T-helper 17 cell (primary cell): ENCODE measurements around the gene CATSPERB. TPM values are rescaled to one million over a fixed set of nuclear protein-coding genes. Genes with fewer than 3 reads are reported as not detected.
"Not testable (repeated sequence)": the region's sequence is repeated elsewhere in the genome, so short reads cannot be mapped to it uniquely, and the experiment has no call there.

Source experiments
- ATAC-seq: fragments of 150-1000 bp; cut with Tn5 transposase; 2 replicates; pipeline ENCODE4 v1.10.0; 2021; ENCODE audit warnings: mild to moderate bottlenecking, moderate library complexity
- DNase-seq, 3 donors: peaks; one replicate each; pipeline versions ENCODE4 v3.0.0 to v3.0.0-alpha.2; 2020 to 2021
- H3K9me3 ChIP-seq: one replicate; pipeline ENCODE4 v1.7.0; 2013; ENCODE audit warnings: low read length, mild to moderate bottlenecking; ENCODE audit not compliant: control insufficient read depth, poor library complexity, severe bottlenecking
- H3K27ac Mint-ChIP-seq: one replicate; pipeline ENCODE4 v1.8.0; 2022; ENCODE audit warnings: mild to moderate bottlenecking, moderate library complexity, mixed read lengths
- H3K27me3 Mint-ChIP-seq: one replicate; pipeline ENCODE4 v1.8.0; 2022; ENCODE audit warnings: mixed read lengths
- H3K36me3 Mint-ChIP-seq: one replicate; pipeline ENCODE4 v1.8.0; 2022; ENCODE audit warnings: low read depth, mixed read lengths
- H3K4me1 Mint-ChIP-seq: one replicate; pipeline ENCODE4 v1.8.0; 2022; ENCODE audit warnings: mild to moderate bottlenecking, mixed read lengths
- H3K4me3 Mint-ChIP-seq: one replicate; pipeline ENCODE4 v1.8.0; 2022; ENCODE audit warnings: mild to moderate bottlenecking, moderate library complexity, mixed read lengths
- total RNA-seq, 4 donors: library from RNA in 2 of 4; stranded (reverse) in 2 of 4; gene quantifications; one replicate each; pipeline ENCODE4 v1.2.3 and lab custom pipeline; 2022 to 2026

CATSPERB gene
- total RNA-seq, 2 donors from 2014 or later: 2.2 to 4.1 TPM

DNA sequence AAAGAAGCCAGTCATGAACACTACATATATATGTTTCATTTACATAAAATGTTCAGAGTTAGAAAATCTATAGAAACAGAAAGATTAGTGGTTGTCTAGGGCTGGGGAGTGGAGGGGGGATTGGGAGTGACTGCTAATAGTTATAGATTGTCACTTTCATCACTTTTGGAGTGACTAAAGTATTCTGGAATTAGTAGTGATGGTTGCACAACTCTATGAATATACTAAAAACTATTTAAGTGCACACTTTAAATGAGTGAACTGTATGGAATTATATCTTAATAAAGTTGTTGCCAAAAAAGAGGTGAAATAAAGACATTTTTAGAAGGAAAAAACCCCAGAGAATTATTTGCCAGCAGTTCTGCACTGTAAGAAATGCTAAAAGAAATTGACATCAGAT, 9.5 kb downstream of the CATSPERB start:
- H3K27ac Mint-ChIP-seq: no peak overlapping the region
- H3K4me1 Mint-ChIP-seq: peaks cover 2% of the 10 kb centered on the region
- peaks cover 2% of the 10 kb centered on the region for H3K36me3 Mint-ChIP-seq
- no peaks in the 10 kb centered on the region for H3K9me3 ChIP-seq
- no peaks in the 10 kb centered on the region for H3K27me3 Mint-ChIP-seq
- H3K4me3 Mint-ChIP-seq: no peak overlapping the region
- DNase-seq (no peak), ATAC-seq (no peak)

DNA sequence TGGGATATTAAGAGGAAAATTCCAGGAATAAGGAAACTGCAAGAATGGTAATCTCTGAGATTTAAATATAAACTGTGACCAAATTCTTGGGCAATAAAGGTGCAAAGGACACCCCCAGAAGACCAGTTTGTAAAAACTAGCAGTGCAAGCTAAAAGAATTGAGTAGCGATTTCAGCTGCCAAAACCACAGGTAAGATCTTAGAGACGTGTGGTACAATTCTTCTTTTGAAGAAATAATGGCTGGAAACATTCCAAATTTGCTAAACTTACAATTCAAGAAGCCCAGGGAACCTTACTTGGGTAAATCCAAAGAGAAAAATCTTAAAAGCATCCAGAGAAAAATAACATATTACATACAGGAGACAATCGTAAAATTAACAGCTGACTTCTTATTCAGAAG, 12.0 kb downstream of the CATSPERB start:
- no peak for ATAC-seq
- Mint-ChIP-seq H3K27me3 (no peaks in the 10 kb centered on the region), H3K27ac (no peak overlapping the region), H3K4me3 (no peak overlapping the region), H3K4me1 (peaks cover 4% of the 10 kb centered on the region), H3K36me3 (peaks cover 2% of the 10 kb centered on the region)
- H3K9me3 ChIP-seq: no peaks in the 10 kb centered on the region
- no peak for DNase-seq

DNA sequence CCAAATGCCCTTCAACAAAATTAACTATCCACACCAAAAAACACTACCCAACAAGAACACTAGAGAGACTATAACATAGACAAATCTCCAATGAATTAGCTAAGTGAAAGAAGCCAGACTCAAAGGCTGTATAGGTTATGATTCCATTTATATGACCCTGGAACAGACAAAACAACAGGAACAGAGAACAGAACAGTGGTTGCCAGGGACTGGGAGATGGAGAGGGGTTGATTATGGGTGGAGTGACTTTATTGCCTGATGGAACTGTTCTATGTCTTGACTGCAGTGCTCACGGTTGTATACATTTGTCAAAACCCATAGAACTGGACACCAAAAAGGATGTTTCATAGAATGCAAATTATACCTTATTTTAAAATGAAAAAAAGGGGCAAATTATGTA, 14.9 kb downstream of the CATSPERB start:
- Mint-ChIP-seq H3K4me3 (no peak overlapping the region), H3K36me3 (peaks cover 2% of the 10 kb centered on the region), H3K4me1 (peaks cover 6% of the 10 kb centered on the region), H3K27me3 (no peaks in the 10 kb centered on the region), H3K27ac (no peak overlapping the region)
- ATAC-seq (no peak), DNase-seq (no peak)
- no peaks in the 10 kb centered on the region for H3K9me3 ChIP-seq

DNA sequence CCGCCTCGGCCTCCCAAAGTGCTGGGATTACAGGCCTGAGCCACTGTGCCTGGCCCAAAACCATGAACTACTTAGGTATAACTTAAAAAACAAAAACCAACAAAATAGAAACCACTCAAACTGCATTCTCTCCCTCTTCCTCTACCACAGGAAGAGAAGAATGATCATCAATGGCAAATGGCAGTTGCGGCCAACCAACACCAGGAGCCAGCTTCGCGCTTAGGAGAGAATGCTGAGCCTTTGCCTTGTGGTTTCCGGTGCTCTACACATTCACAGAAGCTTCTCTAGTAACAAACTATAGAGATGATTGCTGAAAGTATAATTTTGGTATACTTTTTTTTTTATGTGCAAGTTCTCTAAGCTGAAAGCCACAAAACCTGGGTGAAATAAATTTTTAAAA, 17.1 kb downstream of the CATSPERB start:
- peak overlapping the region; percentile 56 for H3K27ac Mint-ChIP-seq
- no peaks in the 10 kb centered on the region for H3K27me3 Mint-ChIP-seq
- H3K4me1 Mint-ChIP-seq: peaks cover 6% of the 10 kb centered on the region
- peaks cover 2% of the 10 kb centered on the region for H3K36me3 Mint-ChIP-seq
- DNase-seq (no peak), ATAC-seq (peak; percentile 71)
- no peak overlapping the region for H3K4me3 Mint-ChIP-seq
- H3K9me3 ChIP-seq: no peaks in the 10 kb centered on the region

DNA sequence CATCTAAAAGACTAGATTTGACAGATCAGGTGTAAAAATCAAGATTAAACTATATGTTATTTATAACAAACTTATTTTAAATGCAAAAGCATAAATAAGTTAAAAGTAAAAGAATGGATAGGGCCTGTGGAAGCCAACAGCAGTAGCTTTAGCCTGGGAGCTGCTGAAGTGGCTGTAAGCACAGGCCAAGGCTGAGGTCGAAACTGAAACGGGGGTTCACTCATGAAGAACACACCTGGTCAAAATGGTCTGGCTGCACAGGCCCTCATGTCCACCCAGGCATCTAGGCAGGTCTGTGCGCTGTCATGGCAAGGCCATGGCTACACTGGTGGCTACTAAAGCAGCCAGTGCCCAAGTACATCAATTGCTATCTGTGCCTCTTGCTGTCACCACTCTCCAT, 23.1 kb downstream of the CATSPERB start:
- Mint-ChIP-seq H3K27ac (no peak overlapping the region), H3K36me3 (peaks cover 2% of the 10 kb centered on the region), H3K4me1 (no peaks in the 10 kb centered on the region), H3K27me3 (peaks cover 7% of the 10 kb centered on the region), H3K4me3 (no peak overlapping the region)
- H3K9me3 ChIP-seq: no peaks in the 10 kb centered on the region
- ATAC-seq (no peak), DNase-seq (no peak)

DNA sequence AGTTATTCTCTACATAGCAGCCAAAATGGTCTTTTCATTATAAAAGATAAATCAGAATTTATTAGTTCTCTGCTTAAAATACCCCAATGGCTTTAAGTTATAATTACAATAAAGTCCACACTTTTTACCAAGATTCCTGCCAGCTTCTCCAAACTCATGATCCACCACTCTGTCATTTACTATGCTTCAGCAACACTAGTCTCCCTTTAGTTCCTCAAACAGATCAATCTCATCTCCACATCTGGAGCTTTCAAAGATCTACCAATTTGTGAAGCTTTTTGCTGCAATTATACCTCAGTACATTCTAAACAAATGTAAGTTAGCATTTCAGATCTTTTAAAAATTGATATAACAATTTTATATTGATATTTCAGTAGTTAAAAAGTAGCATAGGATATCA, 24.9 kb downstream of the CATSPERB start:
- no peak overlapping the region for H3K4me3 Mint-ChIP-seq
- DNase-seq (no peak), ATAC-seq (no peak)
- H3K27ac Mint-ChIP-seq: peak overlapping the region; percentile 6
- no peaks in the 10 kb centered on the region for H3K4me1 Mint-ChIP-seq
- H3K36me3 Mint-ChIP-seq: peaks cover 3% of the 10 kb centered on the region
- peaks cover 8% of the 10 kb centered on the region for H3K27me3 Mint-ChIP-seq
- H3K9me3 ChIP-seq: no peaks in the 10 kb centered on the region

DNA sequence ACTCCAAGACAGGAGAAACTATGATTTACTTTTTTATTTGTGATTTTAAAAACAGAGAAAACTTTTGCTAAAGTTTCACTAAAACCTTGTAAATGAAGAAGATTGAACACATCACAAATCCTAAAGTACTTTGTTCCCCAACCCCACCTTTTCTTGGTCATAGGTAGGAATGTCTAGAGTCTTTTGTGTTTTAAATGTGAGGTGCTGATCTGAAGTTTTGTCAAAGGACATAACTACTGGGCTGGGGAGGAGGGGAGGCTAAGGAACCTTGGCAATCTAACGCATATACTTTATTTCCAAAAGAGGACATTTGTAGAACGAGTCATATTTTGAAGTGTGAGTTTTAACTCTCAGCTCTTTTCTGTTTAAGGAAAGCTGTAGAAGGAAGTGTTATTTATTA, 37.2 kb downstream of the CATSPERB start:
- no peaks in the 10 kb centered on the region for H3K36me3 Mint-ChIP-seq
- DNase-seq: no peak
- H3K4me1 Mint-ChIP-seq: no peaks in the 10 kb centered on the region
- ATAC-seq: no peak
- no peak overlapping the region for H3K4me3 Mint-ChIP-seq
- no peak overlapping the region for H3K27ac Mint-ChIP-seq
- H3K27me3 Mint-ChIP-seq: no peaks in the 10 kb centered on the region
- no peaks in the 10 kb centered on the region for H3K9me3 ChIP-seq

DNA sequence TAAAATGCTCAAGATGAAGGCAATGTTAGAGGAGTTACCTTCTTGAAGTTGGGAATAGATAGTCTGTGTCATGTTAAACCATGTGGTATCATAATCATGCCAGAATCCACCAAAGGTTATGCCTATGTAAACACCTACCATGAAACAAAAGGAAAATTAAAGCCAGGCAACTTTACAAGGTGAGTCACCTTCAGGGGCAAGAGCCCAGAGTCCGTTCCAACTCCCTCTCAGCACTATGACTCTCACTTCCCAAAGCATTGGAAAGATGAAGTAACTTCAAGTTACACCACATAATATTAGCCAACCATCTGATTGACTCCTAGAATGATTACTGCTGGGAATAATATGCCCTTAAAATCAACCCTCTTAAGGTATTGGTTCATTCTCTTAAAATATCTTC, 38.5 kb downstream of the CATSPERB start:
- no peak overlapping the region for H3K4me3 Mint-ChIP-seq
- DNase-seq: no peak
- H3K4me1 Mint-ChIP-seq: no peaks in the 10 kb centered on the region
- H3K36me3 Mint-ChIP-seq: no peaks in the 10 kb centered on the region
- no peaks in the 10 kb centered on the region for H3K9me3 ChIP-seq
- no peaks in the 10 kb centered on the region for H3K27me3 Mint-ChIP-seq
- ATAC-seq: no peak
- no peak overlapping the region for H3K27ac Mint-ChIP-seq

DNA sequence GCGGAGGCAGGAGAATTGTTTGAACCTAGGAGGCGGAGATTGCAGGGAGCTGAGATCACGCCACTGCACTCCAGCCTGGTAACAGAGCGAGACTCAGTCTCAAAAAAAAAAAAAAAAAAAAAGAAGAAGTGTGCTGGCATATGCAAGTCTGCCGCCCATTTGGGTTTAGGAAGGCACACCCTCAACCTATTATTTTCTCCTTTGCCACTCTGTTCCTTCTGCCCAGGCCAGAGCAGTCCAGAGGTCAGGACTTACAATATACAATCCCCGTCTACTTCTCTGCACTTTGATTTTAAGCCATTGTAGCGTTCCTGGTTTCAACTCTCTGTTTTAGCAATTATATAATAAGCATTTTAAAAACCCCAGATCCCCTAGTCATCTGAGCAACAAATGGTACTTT, 39.8 kb downstream of the CATSPERB start:
- H3K36me3 Mint-ChIP-seq: no peaks in the 10 kb centered on the region
- no peak for DNase-seq
- H3K27ac Mint-ChIP-seq: no peak overlapping the region
- no peaks in the 10 kb centered on the region for H3K27me3 Mint-ChIP-seq
- no peaks in the 10 kb centered on the region for H3K9me3 ChIP-seq
- no peak for ATAC-seq
- no peak overlapping the region for H3K4me3 Mint-ChIP-seq
- no peaks in the 10 kb centered on the region for H3K4me1 Mint-ChIP-seq

DNA sequence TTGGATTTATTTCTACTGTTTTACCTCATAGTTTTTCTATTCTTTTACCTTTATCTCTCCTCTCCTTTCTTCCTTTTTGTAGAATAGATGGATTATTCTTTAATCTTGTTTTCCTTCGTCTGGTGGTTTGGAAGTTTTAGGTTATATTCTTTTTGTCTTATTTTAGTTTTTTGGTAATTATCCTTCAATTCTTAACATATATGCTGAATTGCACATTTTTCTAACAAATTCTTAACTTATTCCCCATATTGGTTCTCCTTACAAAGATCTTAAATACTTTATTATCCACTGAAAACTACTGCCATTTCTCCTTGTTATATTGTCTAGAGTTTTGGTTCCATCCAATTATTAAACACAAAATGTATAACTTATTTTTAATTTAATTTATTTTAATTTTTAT, 42.3 kb downstream of the CATSPERB start:
- Mint-ChIP-seq H3K4me1 (no peaks in the 10 kb centered on the region), H3K27me3 (no peaks in the 10 kb centered on the region), H3K4me3 (no peak overlapping the region), H3K36me3 (peaks cover 2% of the 10 kb centered on the region), H3K27ac (no peak overlapping the region)
- H3K9me3 ChIP-seq: no peaks in the 10 kb centered on the region
- DNase-seq (no peak), ATAC-seq (no peak)

DNA sequence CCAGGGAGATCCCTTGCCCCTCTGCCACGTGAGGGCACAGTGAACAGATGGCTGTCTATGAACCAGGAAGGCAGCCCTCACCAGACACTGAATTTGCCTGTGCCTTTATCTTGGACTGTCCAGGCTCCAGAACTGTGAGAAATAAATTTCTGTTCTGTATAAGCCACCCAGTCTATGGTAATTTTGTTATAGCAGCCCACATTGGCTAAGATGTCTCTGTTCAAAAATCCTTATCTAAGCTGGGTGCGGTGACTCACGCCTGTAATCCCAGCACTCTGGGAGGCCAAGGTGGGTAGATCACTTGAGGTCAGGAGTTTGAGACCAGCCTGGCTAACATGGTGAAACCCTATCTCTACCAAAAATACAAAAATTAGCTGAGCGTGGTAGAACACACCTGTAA, 44.5 kb downstream of the CATSPERB start:
- not testable (repeated sequence) for H3K27ac Mint-ChIP-seq, H3K27me3 Mint-ChIP-seq, H3K4me3 Mint-ChIP-seq, DNase-seq, H3K4me1 Mint-ChIP-seq, H3K36me3 Mint-ChIP-seq, H3K9me3 ChIP-seq, ATAC-seq

DNA sequence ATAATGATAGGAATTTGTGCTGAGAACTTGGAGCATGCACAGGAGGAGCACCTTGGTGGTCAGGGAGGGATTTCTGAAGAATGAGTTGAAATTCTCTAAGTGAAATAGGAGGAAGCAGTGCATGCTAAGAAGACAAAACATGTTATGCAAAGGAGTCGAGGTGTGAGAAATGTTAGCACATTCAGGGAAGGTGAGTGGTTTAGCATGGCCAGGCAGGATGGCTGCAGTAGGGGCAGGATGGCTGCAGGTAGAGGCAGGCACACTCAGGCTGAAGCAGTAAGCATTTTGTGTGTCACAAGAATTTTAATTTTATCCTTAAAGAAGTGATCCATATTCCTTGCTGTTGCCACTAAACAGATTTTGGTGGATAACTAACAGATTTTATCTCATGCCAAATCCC, 46.3 kb downstream of the CATSPERB start:
- no peaks in the 10 kb centered on the region for H3K27me3 Mint-ChIP-seq
- H3K4me1 Mint-ChIP-seq: no peaks in the 10 kb centered on the region
- DNase-seq: no peak
- no peaks in the 10 kb centered on the region for H3K9me3 ChIP-seq
- H3K27ac Mint-ChIP-seq: no peak overlapping the region
- no peak overlapping the region for H3K4me3 Mint-ChIP-seq
- H3K36me3 Mint-ChIP-seq: peaks cover 2% of the 10 kb centered on the region
- no peak for ATAC-seq

DNA sequence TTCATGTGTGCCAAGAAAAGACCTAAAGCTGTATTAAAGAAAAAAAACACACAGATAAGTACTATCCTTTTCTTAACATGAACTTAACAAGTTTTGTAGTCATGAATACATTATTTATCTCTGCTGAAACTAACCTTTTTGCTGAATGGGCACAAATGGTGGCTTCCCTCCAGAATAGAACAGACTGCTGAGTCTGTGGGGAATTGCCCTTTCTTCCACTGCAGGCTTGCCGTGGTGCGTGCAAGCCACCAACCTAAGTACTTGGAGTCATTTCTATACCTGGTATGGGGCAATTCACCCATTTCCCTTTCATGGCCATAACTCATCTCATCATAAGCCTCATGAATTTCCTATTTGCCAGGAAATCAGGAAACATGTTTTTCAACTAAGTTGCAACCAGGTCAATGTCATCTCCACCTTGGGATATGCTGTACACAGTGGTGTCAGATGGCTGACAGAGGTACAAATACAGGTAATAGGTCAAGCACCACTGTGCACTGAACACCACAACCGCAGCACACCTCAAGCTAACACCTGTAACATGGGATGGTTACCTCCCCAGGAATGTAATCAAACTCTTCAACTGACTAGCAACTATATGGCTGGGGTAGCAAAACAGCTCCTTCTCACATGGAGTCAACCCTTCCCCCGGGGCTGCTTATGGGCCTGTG, 49.9 kb downstream of the CATSPERB start:
- H3K27ac Mint-ChIP-seq: no peak overlapping the region
- no peak for ATAC-seq
- peaks cover 2% of the 10 kb centered on the region for H3K9me3 ChIP-seq
- H3K36me3 Mint-ChIP-seq: peaks cover 2% of the 10 kb centered on the region
- H3K4me3 Mint-ChIP-seq: no peak overlapping the region
- no peaks in the 10 kb centered on the region for H3K4me1 Mint-ChIP-seq
- DNase-seq: no peak
- H3K27me3 Mint-ChIP-seq: no peaks in the 10 kb centered on the region

DNA sequence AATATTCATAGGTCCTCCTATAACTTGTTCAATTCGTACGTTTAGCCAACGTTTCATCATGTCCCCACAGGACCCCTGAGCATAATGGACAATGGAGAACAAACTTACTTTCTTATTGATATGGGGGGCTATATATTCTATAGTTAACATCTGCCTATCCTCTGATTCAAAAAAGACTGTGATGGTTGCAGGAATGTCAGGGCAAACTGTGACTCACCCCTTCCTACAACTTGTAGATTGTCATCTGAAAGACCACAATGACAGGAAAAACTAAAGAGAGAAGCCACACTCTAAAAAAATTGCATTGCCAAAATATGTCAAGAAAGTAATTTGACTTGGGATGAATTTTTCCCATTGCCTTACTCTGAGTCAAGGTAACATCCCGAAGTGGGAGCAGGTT, 50.8 kb downstream of the CATSPERB start:
- no peak overlapping the region for H3K4me3 Mint-ChIP-seq

More for the DNA sequence above, 50.8 kb downstream of the CATSPERB start:
- Mint-ChIP-seq H3K4me1 (no peaks in the 10 kb centered on the region), H3K27ac (no peak overlapping the region), H3K27me3 (no peaks in the 10 kb centered on the region), H3K36me3 (peaks cover 2% of the 10 kb centered on the region)
- ATAC-seq: no peak
- peaks cover 2% of the 10 kb centered on the region for H3K9me3 ChIP-seq
- no peak for DNase-seq
